GM08714 (cell line): ENCODE data around the gene ATP23.

Experiments used
- H3K4me3 ChIP-seq: fragments of 200-500 bp; sonication (Bioruptor generic); 2 replicates; pipeline ENCODE4 v1.5.1; 2014; ENCODE audit warnings: mild to moderate bottlenecking, low read length, inconsistent platforms
- ZNF274 ChIP-seq: IDR thresholded peaks from 2 replicates; pipeline ENCODE4 v1.6.1; 2012; ENCODE audit warnings: mild to moderate bottlenecking, low read depth, low read length

ATP23 gene, protein sequence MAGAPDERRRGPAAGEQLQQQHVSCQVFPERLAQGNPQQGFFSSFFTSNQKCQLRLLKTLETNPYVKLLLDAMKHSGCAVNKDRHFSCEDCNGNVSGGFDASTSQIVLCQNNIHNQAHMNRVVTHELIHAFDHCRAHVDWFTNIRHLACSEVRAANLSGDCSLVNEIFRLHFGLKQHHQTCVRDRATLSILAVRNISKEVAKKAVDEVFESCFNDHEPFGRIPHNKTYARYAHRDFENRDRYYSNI

DNA sequence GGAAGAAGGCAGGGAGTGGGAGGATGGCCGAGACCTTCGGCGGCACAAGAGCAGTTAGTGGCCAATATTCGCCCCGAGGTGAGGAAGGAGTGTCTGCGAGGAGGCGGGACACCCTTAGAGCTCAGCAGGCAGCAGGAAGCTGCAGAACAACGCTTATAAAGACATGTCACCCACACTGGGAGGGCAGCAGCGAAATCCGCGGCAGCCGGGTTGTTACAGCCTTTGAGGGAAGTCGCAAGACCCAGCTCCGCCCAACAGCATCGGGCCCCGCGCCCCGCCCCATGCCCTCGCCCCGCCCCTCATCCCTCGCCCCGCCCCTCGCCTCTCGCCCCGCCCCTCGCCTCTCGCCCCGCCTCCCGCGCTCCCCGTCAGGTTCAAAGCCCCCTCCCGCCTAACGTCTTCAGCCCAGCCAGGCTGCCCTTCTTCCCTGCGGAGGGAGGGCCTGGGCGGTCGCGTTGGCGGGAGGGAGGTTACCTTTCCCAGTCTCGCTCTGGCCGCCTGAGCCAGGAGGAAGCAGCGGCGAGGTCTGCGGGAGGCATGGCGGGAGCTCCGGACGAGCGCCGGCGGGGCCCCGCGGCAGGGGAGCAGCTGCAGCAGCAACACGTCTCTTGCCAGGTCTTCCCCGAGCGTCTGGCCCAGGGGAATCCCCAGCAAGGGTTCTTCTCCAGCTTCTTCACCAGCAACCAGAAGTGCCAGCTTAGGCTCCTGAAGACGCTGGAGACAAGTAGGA, at the start of gene ATP23:
Gene ATP23 (plus strand): TSS at position 403 of the 730 bp plus-strand sequence. CDS start 135 bp downstream, at position 538.
- TF ChIP-seq ZNF274, result no peak
- H3K4me3 ChIP-seq, result peak within 1 kb of the TSS; percentile 84

DNA sequence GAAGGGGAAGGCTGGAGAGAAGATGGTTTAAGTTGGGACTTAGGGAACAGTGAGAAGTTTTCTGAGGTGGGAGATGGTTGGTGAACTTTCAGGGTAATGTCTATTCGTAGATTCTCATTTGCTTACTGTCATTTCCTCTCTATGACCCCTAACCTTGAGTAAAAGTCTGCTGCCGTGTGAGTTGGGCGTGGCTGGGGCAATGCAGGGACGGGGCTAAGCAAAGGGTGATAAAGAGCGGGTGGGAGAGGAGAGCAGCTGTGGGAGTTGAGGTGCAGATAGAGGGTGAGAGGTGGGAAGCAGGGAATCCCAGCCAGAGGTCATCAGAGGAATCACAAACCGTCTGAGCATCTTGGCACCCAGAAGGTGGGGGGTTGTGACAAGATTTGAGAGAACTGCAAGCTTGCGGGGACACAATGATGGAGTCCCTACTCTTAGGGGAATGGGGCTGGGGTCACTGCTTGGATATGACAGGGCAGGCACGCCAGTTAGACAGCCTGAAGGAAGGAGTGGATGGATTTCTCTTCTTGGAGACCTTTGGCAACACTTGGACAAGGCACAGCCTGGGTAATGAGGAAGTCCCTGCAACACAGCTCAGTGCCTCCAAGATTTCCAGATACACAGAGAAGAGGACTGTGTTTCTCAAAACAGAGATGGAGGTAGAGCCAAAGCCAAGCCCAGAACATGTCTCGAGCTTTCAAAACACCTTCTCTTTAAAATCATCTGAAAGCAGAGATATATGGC, 49.0 kb upstream of the ATP23 start:
- TF ChIP-seq ZNF274, result no peak

DNA sequence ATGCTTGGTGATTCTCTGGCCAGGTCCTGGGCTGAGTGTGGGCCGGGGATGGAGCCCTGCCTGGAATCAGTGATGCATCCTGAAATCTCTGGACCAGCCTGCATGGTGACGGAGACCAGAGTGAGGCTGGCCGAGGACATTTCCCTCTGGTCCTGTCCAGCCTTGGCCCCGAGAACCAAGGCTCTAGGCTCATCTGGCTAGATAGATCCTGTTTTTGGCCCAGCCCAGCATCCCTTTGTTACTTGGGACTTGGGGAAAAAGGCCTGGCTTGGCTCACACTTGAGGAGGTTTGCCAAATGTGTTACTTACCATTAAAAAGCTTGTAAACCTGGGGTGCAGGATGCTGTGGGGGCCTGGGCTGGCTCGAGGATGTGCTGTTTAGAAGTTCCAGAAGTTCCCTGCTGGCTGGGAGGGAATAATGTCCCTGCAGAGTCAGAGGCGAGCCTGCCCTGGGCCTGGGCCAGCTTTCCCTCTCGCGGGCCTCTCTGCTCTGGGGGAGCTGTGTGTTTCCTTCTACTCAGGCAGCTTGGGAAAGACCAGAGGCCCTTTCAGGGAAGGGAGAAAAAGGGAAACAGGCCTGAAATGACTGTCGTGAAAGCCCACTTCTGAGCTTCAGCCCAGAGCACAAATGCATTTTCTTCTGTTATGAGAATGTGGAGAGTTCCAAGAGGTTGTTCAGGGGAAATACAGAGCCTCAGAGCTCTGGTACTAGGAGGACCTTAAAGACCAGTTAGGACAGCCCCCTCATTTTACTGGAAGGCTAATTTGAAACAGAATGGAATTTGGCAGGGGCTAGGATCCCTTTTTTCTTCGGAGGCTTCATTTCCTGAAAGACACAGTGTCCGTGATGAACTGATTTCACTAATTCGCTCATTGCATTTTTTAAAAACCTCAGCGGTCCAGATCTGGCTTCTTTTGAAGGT, 47.7 kb upstream of the ATP23 start:
- no peak overlapping the region for H3K4me3 ChIP-seq
- TF ChIP-seq ZNF274, result no peak

More for the DNA sequence above, 49.0 kb upstream of the ATP23 start:
- H3K4me3 ChIP-seq, result no peak overlapping the region

DNA sequence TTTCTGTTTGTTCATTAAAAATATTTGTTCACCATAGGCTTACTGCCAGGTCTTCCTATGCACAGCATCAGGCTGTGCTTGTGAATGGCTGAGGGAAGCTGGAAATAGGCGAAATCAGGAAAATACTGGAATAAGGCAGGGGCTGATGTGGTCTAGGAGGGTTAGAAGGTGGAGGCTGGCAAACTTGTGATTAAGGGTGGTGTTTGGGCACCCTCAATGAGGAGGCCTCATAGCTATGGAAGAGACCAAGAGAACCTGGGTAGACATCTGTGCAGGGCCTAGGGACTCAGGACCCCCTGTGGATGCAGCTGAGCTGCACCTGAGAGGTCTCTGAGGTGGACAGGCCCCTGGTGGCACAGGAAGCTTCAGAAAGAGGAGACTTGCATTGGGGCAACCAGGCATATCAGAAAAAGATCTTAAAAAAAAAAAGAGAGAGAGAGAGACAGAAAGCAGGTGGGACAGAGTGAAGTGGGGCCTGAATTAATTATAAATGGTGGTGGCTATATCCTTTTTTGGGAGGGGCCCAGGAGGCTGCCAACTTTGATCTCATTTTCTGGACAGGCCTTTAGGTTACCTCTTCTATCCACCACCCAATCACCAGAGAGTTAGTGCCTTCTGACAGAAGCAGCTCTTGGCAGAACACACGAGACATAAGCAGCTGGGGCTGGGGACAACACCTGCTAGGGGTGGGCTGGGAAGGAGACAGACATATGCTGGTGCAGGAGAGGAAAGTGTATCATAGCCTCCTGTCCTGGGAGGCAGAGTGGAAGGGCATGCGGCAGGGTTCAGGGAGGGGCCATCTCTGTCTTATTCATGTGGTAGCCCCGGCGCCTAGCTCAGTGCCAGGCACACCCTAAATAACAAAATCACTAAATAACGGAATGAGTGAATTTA, 46.7 kb upstream of the ATP23 start:
- TF ChIP-seq ZNF274, result no peak
- H3K4me3 ChIP-seq, result no peak overlapping the region

DNA sequence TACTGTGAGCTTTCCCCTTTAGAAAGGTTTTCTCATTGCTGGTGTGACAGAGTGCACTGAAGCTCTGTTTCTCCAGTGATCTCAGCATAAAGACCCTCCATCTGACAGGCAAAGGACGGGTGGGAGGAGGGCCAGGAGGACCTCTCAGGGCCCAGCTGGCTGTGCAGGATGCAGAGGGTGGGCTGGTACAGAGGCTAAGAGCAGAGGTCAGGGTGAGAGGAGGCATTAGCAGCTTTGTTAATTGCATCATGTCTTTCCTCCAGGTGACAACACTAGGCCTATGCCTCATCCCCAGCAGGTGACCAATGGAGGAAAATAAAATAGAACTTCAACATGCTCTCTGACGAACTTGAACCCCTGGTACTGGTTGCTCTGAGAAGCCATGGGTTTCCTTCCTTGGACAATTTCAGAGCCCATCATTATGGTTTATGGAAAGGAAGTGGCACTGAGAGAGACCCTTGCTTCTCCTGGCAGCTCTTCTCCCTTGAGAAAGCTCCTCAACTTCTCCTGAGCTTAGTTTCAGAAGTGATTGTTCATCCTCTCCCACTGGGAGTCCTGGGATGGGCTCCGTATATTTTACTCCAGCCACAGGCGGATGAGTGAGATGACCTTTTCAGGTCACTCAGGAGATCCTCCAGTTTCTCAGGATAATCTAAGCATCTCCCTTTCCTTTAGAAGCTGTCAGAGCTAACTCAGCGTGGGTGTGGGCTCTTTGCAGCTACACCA, 45.8 kb upstream of the ATP23 start:
- no peak for TF ChIP-seq ZNF274
- H3K4me3 ChIP-seq, result no peak overlapping the region

DNA sequence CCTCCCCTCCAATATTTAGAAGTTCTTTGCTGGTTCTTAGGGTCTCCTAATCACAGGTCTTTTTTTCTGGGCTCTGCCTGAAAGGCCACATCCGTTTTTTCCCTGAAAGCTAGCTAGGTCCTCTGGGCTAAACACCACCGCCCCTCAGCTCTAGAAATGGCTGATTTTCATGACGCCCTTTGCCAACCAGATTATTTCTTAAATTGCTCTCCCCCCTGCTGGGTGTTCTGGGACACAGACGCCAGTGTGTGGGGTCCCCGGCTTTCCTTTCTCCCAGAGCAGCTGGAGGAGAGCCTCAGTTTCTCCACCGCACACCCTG, 45.3 kb upstream of the ATP23 start:
- no peak overlapping the region; the same call in 1 of the 2 replicates for H3K4me3 ChIP-seq

DNA sequence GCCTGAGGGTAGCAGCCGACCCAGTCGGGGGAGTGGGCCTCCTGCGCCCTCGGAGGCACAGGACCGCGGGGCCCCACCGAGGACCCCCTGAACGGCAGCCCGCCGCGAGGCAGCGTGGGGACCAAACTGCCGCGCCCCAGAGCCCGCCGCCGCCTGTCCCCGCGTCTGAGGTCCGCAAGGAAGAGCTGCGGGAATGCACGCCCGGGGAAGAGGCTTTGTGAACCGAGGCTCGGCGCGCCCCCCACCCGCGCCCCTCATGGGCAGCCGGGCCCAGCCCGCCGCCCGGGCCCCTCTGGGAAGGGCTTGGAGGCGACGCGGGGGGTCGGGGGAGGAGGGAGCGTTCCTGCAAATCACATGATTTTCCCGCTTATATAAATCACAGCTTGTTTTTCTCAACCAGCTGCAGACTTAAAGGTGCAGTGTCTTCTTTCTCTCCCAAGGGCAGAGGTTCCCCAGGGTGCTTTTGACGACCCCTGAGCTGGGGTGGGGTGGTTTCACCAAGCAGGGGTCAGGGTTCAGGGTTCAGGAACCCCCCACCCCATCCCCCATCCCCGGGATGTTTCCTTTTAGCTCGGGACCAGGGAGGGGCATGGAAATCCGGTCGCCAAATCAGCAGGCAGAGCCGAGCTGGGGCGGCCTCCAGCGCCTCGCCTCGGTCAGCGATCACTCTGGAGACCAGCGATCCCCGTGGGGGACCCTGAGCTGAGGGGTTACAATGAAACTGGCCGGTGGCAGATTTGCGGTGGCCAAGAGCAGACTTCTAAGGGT, 44.7 kb upstream of the ATP23 start:
- H3K4me3 ChIP-seq, result peak overlapping the region; percentile 14; the same call in 1 of the 2 replicates
- no peak for TF ChIP-seq ZNF274

More for the DNA sequence above, 45.3 kb upstream of the ATP23 start:
- no peak for TF ChIP-seq ZNF274

DNA sequence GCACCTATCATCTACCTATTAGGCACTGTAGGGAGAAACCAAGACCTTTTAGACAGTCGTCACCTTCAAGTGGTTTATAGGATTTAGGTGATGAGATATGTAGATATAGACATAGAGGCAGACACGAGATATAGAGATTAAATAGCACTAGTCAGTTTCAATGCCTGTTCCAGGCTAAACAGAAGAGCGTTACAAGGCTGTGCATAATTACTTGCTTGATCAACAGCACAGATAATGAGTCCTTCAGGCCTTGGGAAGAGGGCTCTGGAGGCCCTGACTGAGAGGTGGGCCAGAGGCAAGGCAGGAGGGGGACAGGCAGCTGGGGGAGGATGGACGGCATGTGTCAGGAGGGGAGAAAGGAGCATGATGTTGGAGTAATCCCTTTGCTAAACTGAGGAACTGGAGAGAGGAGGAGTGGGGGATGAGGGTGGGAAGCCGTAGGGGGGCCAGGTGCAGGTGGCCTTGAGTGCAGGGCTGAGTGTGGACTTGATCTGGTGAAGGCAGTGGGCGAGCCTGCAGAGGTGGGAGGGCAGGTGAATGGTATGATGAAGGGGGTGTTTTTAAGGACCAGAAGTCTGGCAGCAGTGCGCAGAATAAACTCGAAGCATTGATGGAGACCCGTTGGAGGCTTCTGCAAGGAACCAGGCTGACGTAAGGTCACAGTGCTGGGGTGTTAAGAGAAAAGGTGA, 43.9 kb upstream of the ATP23 start:
- no peak for TF ChIP-seq ZNF274
- no peak overlapping the region for H3K4me3 ChIP-seq

DNA sequence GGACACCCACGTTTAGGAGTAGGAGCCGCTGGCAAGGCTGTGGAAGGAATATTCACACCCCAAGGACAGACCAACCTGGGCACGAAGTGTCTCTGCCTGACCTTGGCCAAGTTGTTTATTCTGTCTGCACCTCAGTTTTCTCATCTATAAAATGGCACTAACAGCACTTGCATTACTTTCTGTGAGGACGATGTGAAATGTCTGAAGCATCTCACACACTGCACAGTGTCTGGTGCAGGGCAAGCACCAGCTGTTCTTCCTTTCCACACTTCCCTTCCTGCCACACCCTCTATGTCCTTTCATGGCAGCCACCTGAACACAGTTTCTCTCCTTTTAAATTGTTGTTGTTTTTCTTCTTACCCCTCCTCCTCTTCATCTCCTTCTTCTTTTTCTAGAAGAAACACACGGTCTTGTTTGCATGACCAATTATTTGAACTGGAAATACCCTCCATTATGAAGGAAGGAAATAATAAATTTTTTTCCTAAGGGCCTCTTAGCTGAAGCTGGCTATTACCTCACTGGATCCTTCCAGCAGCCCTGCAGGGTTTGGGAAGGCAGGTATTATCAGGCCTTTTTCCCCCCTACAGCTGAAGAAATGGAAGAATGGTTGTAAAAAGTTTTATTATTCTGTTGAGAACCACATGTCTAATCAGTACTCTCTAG, 42.9 kb upstream of the ATP23 start:
- TF ChIP-seq ZNF274, result no peak
- H3K4me3 ChIP-seq, result peak overlapping the region; percentile 21; the same call in 1 of the 2 replicates

DNA sequence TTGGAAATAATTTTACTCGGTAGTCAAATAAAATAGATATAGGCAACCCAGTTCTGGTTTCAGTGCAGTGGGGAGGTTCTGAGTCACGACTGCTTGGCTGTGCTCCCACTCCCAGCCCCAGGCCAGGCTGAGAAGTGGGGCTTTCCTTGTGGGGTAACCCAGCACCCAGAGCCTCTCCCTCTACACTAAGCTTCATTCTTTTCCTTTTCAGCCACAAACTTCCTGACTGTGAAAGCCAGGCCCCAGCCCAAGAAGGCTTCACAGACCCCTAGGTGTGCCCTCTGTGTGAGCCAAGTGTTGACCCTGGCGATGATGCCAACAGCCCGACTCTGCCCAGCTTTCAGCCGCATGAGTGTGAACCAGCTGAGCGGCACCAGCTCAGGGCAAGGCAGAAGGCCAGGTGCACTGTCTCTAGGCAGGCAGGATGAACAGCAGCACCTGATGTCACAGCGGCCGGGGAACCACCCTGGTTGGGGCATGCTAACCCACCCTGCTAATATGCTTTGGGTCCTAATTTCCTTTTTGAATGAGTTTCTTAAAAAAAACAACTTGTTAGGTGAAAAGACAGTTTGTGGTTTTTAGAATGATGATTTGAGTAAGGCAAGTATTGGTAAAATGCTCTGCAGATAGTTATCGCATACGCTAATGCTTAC, 42.2 kb upstream of the ATP23 start:
- no peak overlapping the region; the same call in 1 of the 2 replicates for H3K4me3 ChIP-seq
- no peak for TF ChIP-seq ZNF274
